ENCODE results near the gene BMX. TPM values are rescaled to one million over a fixed set of nuclear protein-coding genes. Genes with fewer than 3 reads are reported as not detected.

Gene BMX
- total RNA-seq, 2 donors from 2014 or later: not detected

DNA sequence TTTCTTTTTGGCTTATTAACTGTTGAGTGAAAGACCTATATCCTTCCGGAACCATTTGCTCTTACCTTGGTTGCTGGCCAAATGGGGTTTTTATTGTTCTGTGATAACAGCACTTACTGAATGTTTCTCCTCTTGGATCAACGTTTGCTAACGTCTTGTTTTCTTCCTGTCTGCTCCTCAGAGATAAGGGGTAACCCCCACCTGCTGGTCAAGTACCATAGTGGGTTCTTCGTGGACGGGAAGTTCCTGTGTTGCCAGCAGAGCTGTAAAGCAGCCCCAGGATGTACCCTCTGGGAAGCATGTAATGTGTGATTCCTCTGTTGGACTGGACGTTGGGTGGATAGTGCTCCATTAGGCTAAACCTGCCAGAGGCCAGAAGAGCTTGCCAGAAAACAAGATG lies 15.3 kb downstream of the BMX start:
- H3K36me3 Mint-ChIP-seq (ENCODE audit: insufficient read depth in 2 of 2): no peaks in the 10 kb centered on the region
- no peak overlapping the region for H3K27ac Mint-ChIP-seq
- ATAC-seq (replicated peaks in 1 of 2): no peak
- no peak overlapping the region for H3K4me3 Mint-ChIP-seq
- H3K27me3 Mint-ChIP-seq (ENCODE audit: low read depth): peaks cover 45% of the 10 kb centered on the region
- H3K9me3 Mint-ChIP-seq: peaks cover 1 to 4% of the 10 kb centered on the region in 2 donors
- no peak for DNase-seq
- H3K4me1 Mint-ChIP-seq (ENCODE audit: low read depth): no peaks in the 10 kb centered on the region

GRCh38 chrX:15522464-15522863 lies 21.9 kb downstream of the BMX start:
- H3K4me1 Mint-ChIP-seq (ENCODE audit: low read depth): no peaks in the 10 kb centered on the region
- no peak overlapping the region for H3K4me3 Mint-ChIP-seq
- peaks cover 59% of the 10 kb centered on the region for H3K27me3 Mint-ChIP-seq (ENCODE audit: low read depth)
- H3K9me3 Mint-ChIP-seq: peaks cover 1 to 4% of the 10 kb centered on the region in 2 donors
- H3K36me3 Mint-ChIP-seq (ENCODE audit: insufficient read depth in 2 of 2): no peaks in the 10 kb centered on the region
- H3K27ac Mint-ChIP-seq: no peak overlapping the region
- DNase-seq: no peak
- ATAC-seq (replicated peaks in 1 of 2): no peak

DNA sequence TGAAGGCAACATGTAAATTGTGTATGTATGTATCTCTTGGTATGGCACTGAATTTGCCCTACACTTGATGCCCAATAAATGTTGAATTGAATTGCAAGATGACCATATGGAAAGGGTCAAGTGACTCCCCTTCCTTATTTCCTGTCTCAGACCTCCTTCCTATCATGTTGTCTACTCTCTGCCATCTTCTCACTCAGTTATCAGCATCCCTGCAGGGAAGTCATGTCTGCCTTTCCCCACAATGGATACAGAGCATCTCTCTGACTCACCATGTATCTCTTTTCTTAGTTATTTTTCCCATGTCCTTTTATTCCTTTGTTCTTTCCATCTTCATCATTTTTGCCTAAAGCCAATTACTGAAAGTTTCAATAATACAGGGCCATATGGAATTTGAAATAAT lies 22.5 kb downstream of the BMX start:
- DNase-seq (no peak), ATAC-seq (replicated peaks in 1 of 2) (no peak)
- H3K36me3 Mint-ChIP-seq (ENCODE audit: insufficient read depth in 2 of 2): no peaks in the 10 kb centered on the region
- H3K27me3 Mint-ChIP-seq (ENCODE audit: low read depth): peaks cover 56% of the 10 kb centered on the region
- H3K27ac Mint-ChIP-seq: no peak overlapping the region
- H3K4me3 Mint-ChIP-seq: no peak overlapping the region
- H3K9me3 Mint-ChIP-seq: peaks cover 1 to 4% of the 10 kb centered on the region in 2 donors
- no peaks in the 10 kb centered on the region for H3K4me1 Mint-ChIP-seq (ENCODE audit: low read depth)

GRCh38 chrX:15524417-15524816 lies 23.8 kb downstream of the BMX start:
- no peak overlapping the region for H3K4me3 Mint-ChIP-seq
- ATAC-seq (replicated peaks in 1 of 2): no peak
- no peak overlapping the region for H3K27ac Mint-ChIP-seq
- no peaks in the 10 kb centered on the region for H3K36me3 Mint-ChIP-seq (ENCODE audit: insufficient read depth in 2 of 2)
- no peaks in the 10 kb centered on the region for H3K4me1 Mint-ChIP-seq (ENCODE audit: low read depth)
- H3K9me3 Mint-ChIP-seq: peaks cover 0 to 2% of the 10 kb centered on the region in 2 donors
- H3K27me3 Mint-ChIP-seq (ENCODE audit: low read depth): peaks cover 43% of the 10 kb centered on the region
- DNase-seq: no peak

GRCh38 chrX:15525664-15526416 lies 25.2 kb downstream of the BMX start:
- H3K4me3 Mint-ChIP-seq: no peak overlapping the region
- H3K27ac Mint-ChIP-seq: no peak overlapping the region
- no peak for ATAC-seq (replicated peaks in 1 of 2)

DNA sequence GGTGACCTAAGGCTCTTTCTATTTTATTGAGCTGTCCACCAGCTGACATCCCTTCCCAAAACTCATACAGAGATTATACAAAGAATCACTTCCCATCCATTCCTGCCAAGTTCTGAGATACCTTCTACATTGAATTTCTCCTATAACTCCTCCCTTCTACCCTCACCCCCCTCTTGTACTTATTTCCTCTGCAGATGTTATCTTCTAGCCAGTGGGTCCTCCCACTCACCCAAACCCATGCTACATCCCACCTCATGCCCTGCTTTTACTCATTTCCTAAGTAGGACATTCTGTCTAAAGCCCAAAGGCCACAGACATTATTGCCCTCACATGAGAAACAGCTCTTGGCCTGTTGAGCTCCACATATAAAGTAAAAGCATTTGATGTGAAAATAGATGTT lies 28.6 kb downstream of the BMX start:
- H3K27ac Mint-ChIP-seq: no peak overlapping the region
- peaks cover 27% of the 10 kb centered on the region for H3K27me3 Mint-ChIP-seq (ENCODE audit: low read depth)
- no peak for ATAC-seq (replicated peaks in 1 of 2)
- DNase-seq: no peak
- H3K36me3 Mint-ChIP-seq (ENCODE audit: insufficient read depth in 2 of 2): no peaks in the 10 kb centered on the region
- no peaks in the 10 kb centered on the region for H3K9me3 Mint-ChIP-seq
- H3K4me3 Mint-ChIP-seq: no peak overlapping the region
- H3K4me1 Mint-ChIP-seq (ENCODE audit: low read depth): no peaks in the 10 kb centered on the region

More at GRCh38 chrX:15525664-15526416, 25.2 kb downstream of the BMX start:
- H3K27me3 Mint-ChIP-seq (ENCODE audit: low read depth): peaks cover 40% of the 10 kb centered on the region
- no peaks in the 10 kb centered on the region for H3K9me3 Mint-ChIP-seq
- no peaks in the 10 kb centered on the region for H3K36me3 Mint-ChIP-seq (ENCODE audit: insufficient read depth in 2 of 2)
- no peaks in the 10 kb centered on the region for H3K4me1 Mint-ChIP-seq (ENCODE audit: low read depth)
- DNase-seq: no peak

DNA sequence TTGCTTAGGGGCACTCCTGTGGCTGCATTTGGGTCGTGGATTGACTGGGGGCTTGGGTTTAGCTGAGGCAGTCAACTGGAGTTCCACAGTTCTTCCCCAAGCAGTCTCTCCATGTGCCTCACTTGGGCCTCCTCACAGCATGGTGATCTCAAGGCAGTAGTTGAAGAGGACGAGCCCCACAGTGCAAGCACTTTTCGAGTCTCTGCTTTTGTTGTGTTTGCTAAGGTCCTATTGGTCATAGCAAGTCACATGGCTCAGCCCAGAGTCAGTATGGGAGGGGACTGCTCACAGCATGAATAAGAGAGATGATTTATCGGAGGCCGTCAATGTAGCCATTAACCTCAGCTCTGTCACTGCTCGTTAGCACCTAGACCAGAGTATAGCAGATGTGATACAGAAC lies 29.7 kb downstream of the BMX start:
- ATAC-seq (replicated peaks in 1 of 2): no peak
- Mint-ChIP-seq H3K36me3 (ENCODE audit: insufficient read depth in 2 of 2) (no peaks in the 10 kb centered on the region), H3K9me3 (no peaks in the 10 kb centered on the region), H3K27ac (no peak overlapping the region), H3K4me3 (no peak overlapping the region), H3K27me3 (ENCODE audit: low read depth) (peaks cover 23% of the 10 kb centered on the region), H3K4me1 (ENCODE audit: low read depth) (no peaks in the 10 kb centered on the region)
- no peak for DNase-seq

- no peak for DNase-seq
- Mint-ChIP-seq H3K4me1 (ENCODE audit: low read depth) (no peaks in the 10 kb centered on the region), H3K4me3 (no peak overlapping the region), H3K27ac (no peak overlapping the region), H3K9me3 (no peaks in the 10 kb centered on the region), H3K27me3 (ENCODE audit: low read depth) (peaks cover 17% of the 10 kb centered on the region), H3K36me3 (ENCODE audit: insufficient read depth in 2 of 2) (no peaks in the 10 kb centered on the region)
- no peak for ATAC-seq (replicated peaks in 1 of 2)
These were observed 46.1 kb downstream of the BMX start for GRCh38 chrX:15546745-15547144.

GRCh38 chrX:15547356-15547755 lies 46.7 kb downstream of the BMX start:
- H3K27ac Mint-ChIP-seq: no peak overlapping the region
- H3K9me3 Mint-ChIP-seq: no peaks in the 10 kb centered on the region
- H3K36me3 Mint-ChIP-seq (ENCODE audit: insufficient read depth in 2 of 2): no peaks in the 10 kb centered on the region
- H3K4me3 Mint-ChIP-seq: no peak overlapping the region
- H3K27me3 Mint-ChIP-seq (ENCODE audit: low read depth): peaks cover 12% of the 10 kb centered on the region
- DNase-seq (no peak), ATAC-seq (replicated peaks in 1 of 2) (no peak)
- H3K4me1 Mint-ChIP-seq (ENCODE audit: low read depth): no peaks in the 10 kb centered on the region

- no peak overlapping the region for H3K4me3 Mint-ChIP-seq
- no peaks in the 10 kb centered on the region for H3K9me3 Mint-ChIP-seq
- no peak overlapping the region for H3K27ac Mint-ChIP-seq
- H3K27me3 Mint-ChIP-seq (ENCODE audit: low read depth): peaks cover 19% of the 10 kb centered on the region
- ATAC-seq (replicated peaks in 1 of 2) (no peak), DNase-seq (no peak)
- H3K36me3 Mint-ChIP-seq (ENCODE audit: insufficient read depth in 2 of 2): no peaks in the 10 kb centered on the region
- H3K4me1 Mint-ChIP-seq (ENCODE audit: low read depth): no peaks in the 10 kb centered on the region
These were observed 48.8 kb downstream of the BMX start for GRCh38 chrX:15549189-15550012.

- Mint-ChIP-seq H3K4me3 (no peak overlapping the region), H3K27me3 (ENCODE audit: low read depth) (peaks cover 14% of the 10 kb centered on the region), H3K36me3 (ENCODE audit: insufficient read depth in 2 of 2) (no peaks in the 10 kb centered on the region), H3K27ac (no peak overlapping the region), H3K4me1 (ENCODE audit: low read depth) (no peaks in the 10 kb centered on the region), H3K9me3 (no peaks in the 10 kb centered on the region)
- DNase-seq: no peak
- ATAC-seq (replicated peaks in 1 of 2): no peak
These were observed 58.6 kb downstream of the BMX start for GRCh38 chrX:15559227-15559626.

GRCh38 chrX:15560924-15561323 lies 60.3 kb downstream of the BMX start:
- no peaks in the 10 kb centered on the region for H3K4me1 Mint-ChIP-seq (ENCODE audit: low read depth)
- no peak overlapping the region for H3K27ac Mint-ChIP-seq
- peaks cover 24% of the 10 kb centered on the region for H3K27me3 Mint-ChIP-seq (ENCODE audit: low read depth)
- H3K36me3 Mint-ChIP-seq (ENCODE audit: insufficient read depth in 2 of 2): no peaks in the 10 kb centered on the region
- no peaks in the 10 kb centered on the region for H3K9me3 Mint-ChIP-seq
- DNase-seq (no peak), ATAC-seq (replicated peaks in 1 of 2) (no peak)
- no peak overlapping the region for H3K4me3 Mint-ChIP-seq

DNA sequence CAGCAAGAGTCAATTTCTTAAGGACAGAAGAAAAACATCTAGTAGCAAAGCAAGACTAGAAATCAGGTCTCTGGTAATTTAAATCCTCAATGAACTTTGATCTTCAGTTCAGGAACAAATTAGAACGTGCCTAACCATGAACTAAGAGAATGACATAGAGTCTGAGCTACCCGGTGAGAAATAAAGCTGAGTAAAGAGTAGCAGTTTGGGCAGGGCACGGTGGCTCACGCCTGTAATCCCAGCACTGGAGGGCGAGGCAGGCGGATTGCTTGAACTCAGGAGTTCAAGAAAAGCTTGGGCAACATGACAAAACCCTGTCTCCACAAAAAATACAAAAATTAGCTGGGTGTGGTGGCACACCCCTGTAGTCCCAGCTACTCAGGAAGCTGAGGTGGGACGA lies 62.4 kb downstream of the BMX start:
- H3K9me3 Mint-ChIP-seq: no peaks in the 10 kb centered on the region

More for the DNA sequence above, 62.4 kb downstream of the BMX start:
- H3K27ac Mint-ChIP-seq: no peak overlapping the region
- no peaks in the 10 kb centered on the region for H3K4me1 Mint-ChIP-seq (ENCODE audit: low read depth)
- H3K27me3 Mint-ChIP-seq (ENCODE audit: low read depth): peaks cover 43% of the 10 kb centered on the region
- ATAC-seq (replicated peaks in 1 of 2): no peak
- H3K4me3 Mint-ChIP-seq: no peak overlapping the region
- H3K36me3 Mint-ChIP-seq (ENCODE audit: insufficient read depth in 2 of 2): no peaks in the 10 kb centered on the region
- DNase-seq: no peak
